NB4 (cell line): ENCODE data around the gene FHIT.

Experiments used
- MYC ChIP-seq: IDR thresholded peaks from 2 replicates; pipeline ENCODE4 v1.6.1; 2011; ENCODE audit warnings: low read depth, low read length
- POLR2A ChIP-seq: IDR thresholded peaks from 2 replicates; pipeline ENCODE4 v1.6.1; 2011; ENCODE audit warnings: mild to moderate bottlenecking; ENCODE audit not compliant: insufficient read length; ENCODE audit errors: extremely low read depth
- TF ChIP-seq, protein P1 (sequence below): IDR thresholded peaks from one replicate; pipeline ENCODE4 v1.5.1; 2012; ENCODE audit warnings: low read depth, low read length
- TF ChIP-seq, protein P2 (sequence below): IDR thresholded peaks from 2 replicates; pipeline ENCODE4 v1.6.1; 2011; ENCODE audit warnings: low read depth, low read length

DNA sequence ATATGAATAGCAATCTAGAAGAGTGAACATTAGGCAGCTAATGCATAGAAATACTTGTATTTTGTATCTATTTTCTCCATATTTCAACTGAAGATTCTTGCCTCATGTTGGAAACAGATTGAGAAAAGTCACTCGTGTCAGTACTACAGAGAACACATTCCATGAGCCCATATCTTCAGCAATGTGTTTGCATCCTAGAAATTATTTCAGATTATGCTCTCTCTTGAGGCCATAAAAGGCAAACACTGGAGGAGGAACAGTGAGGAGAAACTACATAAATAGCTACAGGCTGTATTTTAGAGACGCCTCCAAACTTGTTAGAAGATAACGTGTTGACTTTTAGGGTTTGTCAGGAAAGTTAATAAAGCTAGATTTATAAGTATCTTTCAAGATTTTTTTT is 906.9 kb downstream of the FHIT start:
- TF ChIP-seq, protein P1, sequence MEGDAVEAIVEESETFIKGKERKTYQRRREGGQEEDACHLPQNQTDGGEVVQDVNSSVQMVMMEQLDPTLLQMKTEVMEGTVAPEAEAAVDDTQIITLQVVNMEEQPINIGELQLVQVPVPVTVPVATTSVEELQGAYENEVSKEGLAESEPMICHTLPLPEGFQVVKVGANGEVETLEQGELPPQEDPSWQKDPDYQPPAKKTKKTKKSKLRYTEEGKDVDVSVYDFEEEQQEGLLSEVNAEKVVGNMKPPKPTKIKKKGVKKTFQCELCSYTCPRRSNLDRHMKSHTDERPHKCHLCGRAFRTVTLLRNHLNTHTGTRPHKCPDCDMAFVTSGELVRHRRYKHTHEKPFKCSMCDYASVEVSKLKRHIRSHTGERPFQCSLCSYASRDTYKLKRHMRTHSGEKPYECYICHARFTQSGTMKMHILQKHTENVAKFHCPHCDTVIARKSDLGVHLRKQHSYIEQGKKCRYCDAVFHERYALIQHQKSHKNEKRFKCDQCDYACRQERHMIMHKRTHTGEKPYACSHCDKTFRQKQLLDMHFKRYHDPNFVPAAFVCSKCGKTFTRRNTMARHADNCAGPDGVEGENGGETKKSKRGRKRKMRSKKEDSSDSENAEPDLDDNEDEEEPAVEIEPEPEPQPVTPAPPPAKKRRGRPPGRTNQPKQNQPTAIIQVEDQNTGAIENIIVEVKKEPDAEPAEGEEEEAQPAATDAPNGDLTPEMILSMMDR: no peak
- no peak for TF ChIP-seq POLR2A
- TF ChIP-seq, protein P2, sequence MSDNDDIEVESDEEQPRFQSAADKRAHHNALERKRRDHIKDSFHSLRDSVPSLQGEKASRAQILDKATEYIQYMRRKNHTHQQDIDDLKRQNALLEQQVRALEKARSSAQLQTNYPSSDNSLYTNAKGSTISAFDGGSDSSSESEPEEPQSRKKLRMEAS: no peak
- TF ChIP-seq MYC: no peak
